Astrocyte (in vitro differentiated cells and primary cell): ENCODE measurements around the gene PARD6A. TPM values are rescaled to one million over a fixed set of nuclear protein-coding genes. Genes with fewer than 3 reads are reported as not detected.

Source experiments
- DNase-seq: peaks from one replicate; pipeline ENCODE4 v3.0.0-alpha.2; 2010; ENCODE audit warnings: low read depth
- FAIRE-seq: peaks from 2 replicates; lab custom pipeline; 2011; peaks lifted over from hg19 to GRCh38; lab: Jason Lieb, UNC
- H2AFZ ChIP-seq: 2 replicates; pipeline ENCODE4 v1.6.0; 2012; ENCODE audit warnings: low read depth, low read length, inconsistent platforms
- H3K27ac ChIP-seq: 2 replicates; pipeline ENCODE4 v1.5.1; 2011; ENCODE audit warnings: low read depth, low read length, inconsistent platforms
- H3K27me3 ChIP-seq: 2 replicates; pipeline ENCODE4 v1.6.0; 2011; ENCODE audit warnings: low read length, inconsistent platforms; ENCODE audit not compliant: insufficient read depth
- H3K36me3 ChIP-seq: 2 replicates; pipeline ENCODE4 v1.5.1; 2011; ENCODE audit warnings: low read length, inconsistent platforms; ENCODE audit not compliant: insufficient read depth
- H3K4me1 ChIP-seq: 2 replicates; pipeline ENCODE4 v1.5.1; 2011; ENCODE audit warnings: low read length, inconsistent platforms; ENCODE audit not compliant: insufficient read depth
- H3K4me2 ChIP-seq: 2 replicates; pipeline ENCODE4 v1.6.0; 2012; ENCODE audit warnings: low read length, inconsistent platforms
- H3K4me3 ChIP-seq: 2 replicates; pipeline ENCODE4 v1.5.1; 2011; ENCODE audit warnings: low read depth, mild to moderate bottlenecking, low read length, inconsistent platforms; ENCODE audit not compliant: insufficient read depth
- H3K79me2 ChIP-seq: 2 replicates; pipeline ENCODE4 v1.6.0; 2012; ENCODE audit warnings: mild to moderate bottlenecking, low read length, inconsistent platforms; ENCODE audit not compliant: insufficient read depth
- H3K9ac ChIP-seq: 2 replicates; pipeline ENCODE4 v1.6.0; 2012; ENCODE audit warnings: mild to moderate bottlenecking, low read length, inconsistent platforms
- H3K9me3 ChIP-seq: 2 replicates; pipeline ENCODE4 v1.5.1; 2012; ENCODE audit warnings: low read depth, mild to moderate bottlenecking, low read length, inconsistent platforms; ENCODE audit not compliant: insufficient read depth
- H4K20me1 ChIP-seq: 2 replicates; pipeline ENCODE4 v1.6.0; 2012; ENCODE audit warnings: low read length, inconsistent platforms; ENCODE audit not compliant: insufficient read depth
- H3K27ac Mint-ChIP-seq: one replicate; pipeline ENCODE4 v1.8.0; 2021; ENCODE audit warnings: mild to moderate bottlenecking, mixed read lengths; ENCODE audit not compliant: unreplicated experiment
- H3K27me3 Mint-ChIP-seq: one replicate; pipeline ENCODE4 v1.8.0; 2021; ENCODE audit warnings: low read depth, mixed read lengths; ENCODE audit not compliant: unreplicated experiment
- H3K36me3 Mint-ChIP-seq: one replicate; pipeline ENCODE4 v1.8.0; 2021; ENCODE audit warnings: low read depth, mixed read lengths; ENCODE audit not compliant: unreplicated experiment
- H3K4me1 Mint-ChIP-seq: one replicate; pipeline ENCODE4 v1.8.0; 2021; ENCODE audit warnings: low read depth, mixed read lengths; ENCODE audit not compliant: unreplicated experiment
- H3K4me3 Mint-ChIP-seq: one replicate; pipeline ENCODE4 v1.8.0; 2021; ENCODE audit warnings: mild to moderate bottlenecking, moderate library complexity, mixed read lengths; ENCODE audit not compliant: unreplicated experiment
- H3K9me3 Mint-ChIP-seq: one replicate; pipeline ENCODE4 v1.8.0; 2021; ENCODE audit warnings: mild to moderate bottlenecking, mixed read lengths; ENCODE audit not compliant: unreplicated experiment
- CTCF ChIP-seq: IDR thresholded peaks from 2 replicates; pipeline ENCODE4 v1.5.1; 2011; ENCODE audit warnings: low read depth, mild to moderate bottlenecking, inconsistent platforms, low read length, moderate library complexity; ENCODE audit not compliant: insufficient read depth
- EZH2 ChIP-seq: IDR thresholded peaks from 2 replicates; pipeline ENCODE4 v1.6.1; 2012; ENCODE audit warnings: mild to moderate bottlenecking, low read length, inconsistent platforms; ENCODE audit not compliant: insufficient read depth
- total RNA-seq: library from RNA; stranded (reverse); gene quantifications from 2 replicates; pipeline ENCODE4 v1.2.1, GENCODE V29; 2021

PARD6A gene
- total RNA-seq, 1 donor from 2014 or later, result 1.4 TPM

GRCh38 chr16:67666559-67667452 is 6.0 kb downstream of the PARD6A start, which contains the start of the genes C16orf86 and ENKD1:
Gene C16orf86, plus strand, starts transcription at chr16:67666814. Its CDS starts 157 bp downstream, at chr16:67666971.
Gene ENKD1, minus strand, starts transcription at chr16:67666750. Its CDS starts 308 bp downstream, at chr16:67666442.
- H3K4me3 ChIP-seq, result peak within 1 kb of the TSS; percentile 64
- H3K27ac Mint-ChIP-seq, result peak within 1 kb of the TSS; percentile 18
- no peak within 1 kb of the TSS for H3K27ac ChIP-seq
- H3K4me2 ChIP-seq, result peak within 1 kb of the TSS; percentile 85
- no peaks in the 10 kb centered on the region for H3K79me2 ChIP-seq
- peak within 1 kb of the TSS; percentile 84 for H2AFZ ChIP-seq
- peaks cover 6% of the 10 kb centered on the region for H3K27me3 Mint-ChIP-seq
- H3K36me3 Mint-ChIP-seq, result peaks cover 6% of the 10 kb centered on the region
- peaks cover 3% of the 10 kb centered on the region for H3K4me1 Mint-ChIP-seq
- H3K4me3 Mint-ChIP-seq, result peak within 1 kb of the TSS; percentile 81
- H3K9me3 ChIP-seq, result no peaks in the 10 kb centered on the region
- no peaks in the 10 kb centered on the region for H3K36me3 ChIP-seq
- peaks cover 16% of the 10 kb centered on the region for H3K4me1 ChIP-seq
- H3K27me3 ChIP-seq, result no peaks in the 10 kb centered on the region
- H3K9ac ChIP-seq, result peak within 1 kb of the TSS; percentile 66
- H3K9me3 Mint-ChIP-seq, result no peaks in the 10 kb centered on the region
- DNase-seq, result peak; percentile 20
- FAIRE-seq, result no peak
- TF ChIP-seq CTCF (no peak), EZH2 (no peak)
- H4K20me1 ChIP-seq, result peaks cover 7% of the 10 kb centered on the region

- H3K9me3 Mint-ChIP-seq, result no peaks in the 10 kb centered on the region
- H3K4me3 ChIP-seq, result no peak overlapping the region
- H3K36me3 ChIP-seq, result no peaks in the 10 kb centered on the region
- H3K4me2 ChIP-seq, result peak overlapping the region; percentile 85
- H3K4me1 Mint-ChIP-seq, result peaks cover 3% of the 10 kb centered on the region
- H4K20me1 ChIP-seq, result peaks cover 8% of the 10 kb centered on the region
- H3K9me3 ChIP-seq, result no peaks in the 10 kb centered on the region
- peak overlapping the region; percentile 66 for H3K9ac ChIP-seq
- H3K36me3 Mint-ChIP-seq, result peaks cover 6% of the 10 kb centered on the region
- FAIRE-seq (no peak), DNase-seq (no peak)
- H3K27ac Mint-ChIP-seq, result no peak overlapping the region
- peaks cover 16% of the 10 kb centered on the region for H3K4me1 ChIP-seq
- peaks cover 6% of the 10 kb centered on the region for H3K27me3 Mint-ChIP-seq
- H2AFZ ChIP-seq, result peak overlapping the region; percentile 84
- H3K79me2 ChIP-seq, result no peaks in the 10 kb centered on the region
- H3K4me3 Mint-ChIP-seq, result peak overlapping the region; percentile 81
- no peak overlapping the region for H3K27ac ChIP-seq
- no peaks in the 10 kb centered on the region for H3K27me3 ChIP-seq
- TF ChIP-seq CTCF, result no peak
- no peak for TF ChIP-seq EZH2
Observed at GRCh38 chr16:67667453-67667816, 6.7 kb downstream of the PARD6A start.
